Activated CD4-positive, alpha-beta T cell treated with anti-CD3 and anti-CD28 coated beads for 48 hours (primary cell): ENCODE results near the gene KLHDC7B.

Experiments
- DNase-seq: peaks from one replicate; pipeline ENCODE4 v3.0.0-alpha.2; 2020

KLHDC7B gene

DNA sequence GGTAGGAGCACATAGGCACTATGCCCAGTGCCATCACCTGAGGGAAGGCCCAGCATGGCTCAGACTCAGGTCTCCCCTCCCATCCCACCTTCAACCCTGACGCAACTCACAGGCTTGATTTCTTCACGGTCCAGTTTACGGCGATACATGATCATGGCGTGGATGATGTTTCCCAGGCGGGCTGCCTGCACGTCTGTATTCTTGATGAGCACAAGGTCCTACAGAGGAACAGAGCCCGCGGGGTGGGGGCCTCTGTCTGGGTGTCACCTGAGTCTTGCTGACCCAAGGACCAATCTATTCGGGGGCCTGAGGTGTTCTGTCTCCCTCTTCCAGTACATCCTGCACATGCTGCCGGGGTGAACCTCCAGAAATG, 28.7 kb downstream of the KLHDC7B start:
- no peak for DNase-seq

GRCh38 chr22:50575426-50575941, 29.8 kb downstream of the KLHDC7B start:
- DNase-seq = no peak

DNA sequence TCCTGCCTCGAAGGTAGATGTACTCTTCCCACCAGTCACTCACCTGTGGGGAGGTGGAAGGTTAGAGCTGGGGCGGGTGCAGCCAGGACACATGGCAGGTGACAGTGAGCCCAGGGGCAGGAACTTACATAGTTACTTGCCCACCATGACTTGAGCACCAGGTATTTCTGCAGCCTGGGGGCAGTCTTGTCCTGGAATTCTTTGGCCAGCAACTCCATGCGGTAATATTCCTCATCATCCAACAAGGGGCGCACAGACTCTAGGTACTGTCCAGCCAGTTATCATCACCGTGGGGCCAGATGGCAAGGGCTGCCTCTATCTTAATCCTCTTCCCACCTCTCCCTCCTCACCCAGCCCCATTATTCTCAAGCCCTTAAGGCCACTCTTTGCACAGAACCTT, 30.4 kb downstream of the KLHDC7B start:
- no peak for DNase-seq

GRCh38 chr22:50576806-50577696, 31.4 kb downstream of the KLHDC7B start:
- no peak for DNase-seq

- no peak for DNase-seq
Measured at GRCh38 chr22:50577697-50577986, 31.9 kb downstream of the KLHDC7B start.

DNA sequence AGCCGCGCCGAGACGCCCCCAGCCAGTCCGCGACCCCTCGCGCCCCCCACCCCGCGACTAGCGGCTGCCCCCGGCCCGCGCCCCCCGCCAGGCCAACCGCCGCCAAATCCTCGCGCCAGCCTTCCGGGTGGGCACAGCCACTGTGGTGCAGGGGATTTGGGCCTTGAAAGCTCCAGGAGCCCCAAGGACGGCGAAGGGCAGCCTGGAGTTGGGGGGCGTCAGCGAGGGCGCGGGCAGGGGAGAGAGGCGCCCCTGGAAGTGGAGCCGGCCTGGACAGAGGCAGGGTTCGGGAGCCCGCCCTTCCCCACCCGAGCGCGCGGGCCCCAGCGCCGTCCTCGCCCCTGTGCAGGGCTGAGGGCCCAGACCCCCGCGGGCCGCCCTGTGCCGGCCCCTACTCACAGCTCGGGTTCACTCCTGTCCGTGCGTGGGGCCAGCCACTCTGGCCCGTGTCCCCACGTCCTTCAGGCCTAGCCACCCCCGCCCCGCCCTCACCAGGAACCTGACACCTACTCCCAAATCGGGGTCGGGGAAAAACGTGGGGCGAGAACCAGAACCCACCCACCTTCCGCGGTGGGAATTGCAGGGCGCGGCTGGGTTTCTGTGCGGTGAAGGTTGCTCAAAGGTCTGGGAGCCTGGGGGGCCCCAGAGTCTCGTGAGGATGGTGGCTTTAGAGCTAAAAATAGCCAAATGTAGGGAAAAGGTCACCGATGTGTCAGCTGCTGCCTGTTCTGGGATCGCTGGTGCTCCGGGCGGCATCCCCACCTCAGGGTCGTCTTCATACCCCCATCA, 32.5 kb downstream of the KLHDC7B start, which contains the start of gene CPT1B:
Gene CPT1B, minus strand, starts transcription at position 441 of the 789 bp plus-strand sequence. CDS start 512 bp downstream, outside the sequence.
- DNase-seq = no peak

- DNase-seq = no peak
Measured at GRCh38 chr22:50578776-50579310, 33.1 kb downstream of the KLHDC7B start.

GRCh38 chr22:50579752-50580151, 34.1 kb downstream of the KLHDC7B start:
- DNase-seq = no peak

DNA sequence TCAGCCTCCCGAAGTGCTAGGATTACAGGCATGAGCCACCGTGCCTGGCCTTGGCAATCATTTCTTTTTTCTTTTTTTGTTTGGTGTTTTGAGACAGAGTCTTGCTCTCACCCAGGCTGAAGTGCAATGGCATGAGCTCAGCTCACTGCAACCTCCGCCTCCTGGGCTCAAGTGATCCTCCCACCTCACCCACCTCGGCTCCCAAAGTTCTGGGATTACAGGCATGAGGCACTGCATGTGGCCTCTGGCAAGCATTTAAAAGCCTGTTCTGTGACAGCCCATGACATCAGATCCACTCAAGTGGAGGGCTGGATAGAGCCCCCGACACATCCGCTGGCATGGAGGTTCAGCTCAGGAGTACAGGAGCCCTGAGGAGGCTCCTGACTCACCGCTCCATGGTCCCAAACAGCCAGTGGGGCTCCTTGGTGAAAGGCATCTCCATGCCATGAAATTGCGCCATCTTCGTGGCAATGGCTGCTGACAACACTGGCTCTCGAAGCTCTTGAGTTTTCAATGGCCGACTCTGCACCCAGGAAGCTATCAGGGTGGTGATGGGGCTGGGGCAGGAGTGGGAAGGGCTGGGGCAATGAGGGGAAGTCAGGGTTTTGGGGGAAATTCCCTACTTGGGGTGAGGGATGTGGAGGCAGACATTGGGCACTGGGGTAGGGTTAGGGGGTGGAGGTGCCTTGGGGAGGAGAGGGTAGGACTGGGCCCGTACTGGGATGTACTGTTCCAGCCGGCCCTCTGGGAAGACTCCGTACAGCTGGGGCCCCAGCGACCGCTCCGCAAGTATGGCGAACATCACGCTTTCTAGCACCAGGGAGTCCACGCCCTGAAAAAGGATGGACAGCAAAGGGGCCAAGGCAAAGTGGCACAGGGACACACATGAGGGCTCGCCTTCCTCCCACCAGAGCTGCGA, 35.6 kb downstream of the KLHDC7B start:
- DNase-seq = no peak

GRCh38 chr22:50581950-50582492, 36.3 kb downstream of the KLHDC7B start:
- DNase-seq = peak; percentile 59

GRCh38 chr22:50582493-50583293, 37.0 kb downstream of the KLHDC7B start, which contains the start of gene CHKB:
Gene CHKB (minus strand): TSS chr22:50582849. CDS start chr22:50582781, 68 bp downstream.
- DNase-seq = peak; percentile 99

- DNase-seq = no peak
Measured at GRCh38 chr22:50583294-50583861, 37.7 kb downstream of the KLHDC7B start.

DNA sequence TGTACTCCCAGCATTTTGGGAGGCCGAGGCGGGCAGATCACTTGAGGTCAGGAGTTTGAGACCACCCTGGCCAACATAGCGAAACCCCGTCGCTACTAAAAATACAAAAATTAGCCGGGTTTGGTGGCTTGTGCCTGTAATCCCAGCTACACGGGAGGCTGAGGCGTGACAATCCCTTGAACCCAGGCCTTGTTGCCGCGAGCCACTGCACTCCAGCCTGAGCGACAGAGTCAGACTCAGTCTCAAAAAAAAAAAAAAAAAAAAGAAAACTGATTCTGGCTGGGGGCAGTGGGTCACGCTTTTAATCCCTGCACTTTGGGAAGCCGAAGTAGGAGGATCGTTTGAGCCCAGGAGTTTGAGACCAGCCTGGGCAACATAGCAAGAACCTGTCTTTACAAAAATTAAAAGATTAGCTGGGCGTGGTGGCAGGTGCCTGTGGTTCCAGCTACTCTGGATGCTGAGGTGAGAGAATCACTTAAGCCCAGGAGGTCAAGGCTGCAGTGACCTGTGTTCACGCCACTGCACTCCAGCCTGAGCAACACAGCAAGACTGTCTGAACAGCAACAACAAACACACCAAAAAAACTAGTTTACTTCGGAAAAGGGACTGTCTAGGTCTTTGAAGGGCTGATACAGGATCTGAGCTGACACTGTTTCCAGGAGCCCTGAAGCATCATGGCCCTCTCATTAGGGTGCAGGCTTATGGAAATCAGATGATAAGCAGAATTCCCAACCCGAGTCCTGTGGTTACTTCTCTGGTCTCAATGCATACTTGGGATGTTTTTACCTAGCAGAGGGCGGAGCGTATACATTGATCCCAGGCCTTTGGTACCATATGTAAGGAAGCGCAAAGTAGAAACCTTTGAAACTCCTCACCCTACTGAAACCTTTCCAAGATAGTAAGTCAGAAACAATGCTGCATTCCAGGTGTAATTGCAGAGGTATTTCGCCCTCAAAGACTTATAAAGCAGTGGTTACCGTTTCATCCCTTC, 38.7 kb downstream of the KLHDC7B start:
- no peak for DNase-seq

DNA sequence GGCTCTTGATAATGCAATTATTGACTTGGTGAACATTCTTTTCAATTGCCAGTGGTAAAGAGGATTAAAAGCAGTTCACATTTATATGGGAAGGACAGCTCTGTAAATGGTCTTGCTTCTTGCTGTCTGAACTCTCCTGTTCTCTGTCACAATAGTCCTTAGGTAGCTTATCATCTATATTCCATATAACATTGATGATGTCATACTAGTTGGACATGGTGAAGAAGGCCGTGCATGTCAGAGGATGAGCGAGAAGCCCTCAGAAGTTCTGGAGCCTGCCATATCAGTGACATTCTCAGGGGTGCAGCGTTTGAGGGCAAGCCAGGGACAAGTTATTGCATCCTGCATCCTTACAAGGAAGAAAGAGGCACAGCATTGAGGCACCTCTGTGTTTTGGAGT, 39.5 kb downstream of the KLHDC7B start:
- DNase-seq = no peak

GRCh38 chr22:50585781-50586180, 40.1 kb downstream of the KLHDC7B start:
- no peak for DNase-seq

- DNase-seq = no peak
Measured at GRCh38 chr22:50586416-50586815, 40.7 kb downstream of the KLHDC7B start.

GRCh38 chr22:50587407-50587806, 41.7 kb downstream of the KLHDC7B start:
- DNase-seq = no peak

GRCh38 chr22:50595189-50595588, 49.5 kb downstream of the KLHDC7B start:
- no peak for DNase-seq

- no peak for DNase-seq
Measured at GRCh38 chr22:50597097-50597496, 51.4 kb downstream of the KLHDC7B start.
